Lung microvascular endothelial cell (primary cell): ENCODE measurements around the gene SAMD3. TPM values are rescaled to one million over a fixed set of nuclear protein-coding genes. Genes with fewer than 3 reads are reported as not detected.
"Not testable (repeated sequence)": the region's sequence is repeated elsewhere in the genome, so short reads cannot be mapped to it uniquely, and the experiment has no call there.

Source experiments
- DNase-seq, 2 donors: peaks; one replicate each; pipeline versions ENCODE4 v3.0.0 to v3.0.0-alpha.2; 2010; ENCODE audit warnings: low read depth in 2 of 2
- total RNA-seq: library from RNA; depleted of rRNA; stranded (reverse); fragments of >200 nt; gene quantifications from 2 replicates; pipeline ENCODE4 v1.2.1, GENCODE V29; 2014

The SAMD3 gene
- total RNA-seq, 1 donor from 2014 or later = not detected

DNA sequence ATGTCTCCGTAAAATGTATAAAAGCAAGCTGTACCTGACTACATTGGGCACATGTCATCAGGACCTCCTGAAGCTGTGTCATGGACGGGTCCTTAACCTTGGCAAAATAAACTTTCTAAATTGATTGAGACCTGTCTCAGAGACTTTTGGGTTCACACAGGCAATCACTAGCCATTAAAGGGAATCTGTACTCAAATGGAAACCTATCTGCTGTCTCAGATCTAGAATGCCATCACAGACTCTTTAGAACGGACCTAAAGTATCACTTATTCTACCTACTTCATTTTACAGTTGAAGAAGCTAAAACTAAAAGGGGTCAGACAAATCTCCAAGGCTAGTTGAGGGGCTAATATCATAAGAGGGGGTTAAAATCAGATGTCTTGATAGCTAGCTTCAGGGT is 11.1 kb downstream of the SAMD3 start:
- DNase-seq = no peak

GRCh38 chr6:130207979-130208649 is 14.6 kb downstream of the SAMD3 start:
- DNase-seq = no peak

DNA sequence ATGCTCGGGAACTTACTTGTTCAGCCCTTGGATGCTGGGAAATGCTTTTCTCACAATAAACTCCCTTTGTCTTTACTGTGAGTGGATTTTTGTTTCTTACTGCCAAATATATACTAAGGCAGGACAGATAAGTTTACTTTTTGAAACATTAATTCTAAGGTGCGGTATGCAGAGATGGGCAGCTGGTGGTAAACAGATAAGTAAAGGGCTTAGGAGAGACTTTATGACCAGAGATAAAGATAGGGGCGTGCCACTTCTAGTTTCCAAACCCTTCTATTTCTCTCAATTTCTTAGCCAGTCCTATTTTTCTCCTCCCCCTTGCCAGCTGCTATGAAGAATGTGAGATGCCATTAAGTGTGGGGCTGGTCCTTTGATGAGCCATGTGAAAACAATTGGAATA is 16.3 kb downstream of the SAMD3 start:
- no peak for DNase-seq

DNA sequence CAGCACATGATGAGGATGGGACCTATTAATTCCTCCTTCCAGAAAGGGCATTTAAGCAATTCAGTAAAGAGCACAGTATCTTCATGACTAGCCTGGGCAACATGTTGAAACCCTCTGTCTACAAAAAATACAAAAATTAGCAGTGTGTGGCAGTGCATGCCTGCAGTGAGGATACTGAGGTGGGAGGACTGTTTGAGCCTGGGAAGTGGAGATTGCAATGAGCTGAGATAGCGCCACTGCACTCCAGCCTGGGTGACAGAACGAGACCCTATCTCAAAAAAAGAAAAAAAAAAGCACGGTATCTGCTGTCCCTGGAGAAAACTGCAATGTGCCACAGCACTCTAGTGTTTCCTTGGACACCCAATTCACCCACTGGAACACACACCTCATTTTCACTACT is 18.4 kb downstream of the SAMD3 start:
- DNase-seq = no peak

DNA sequence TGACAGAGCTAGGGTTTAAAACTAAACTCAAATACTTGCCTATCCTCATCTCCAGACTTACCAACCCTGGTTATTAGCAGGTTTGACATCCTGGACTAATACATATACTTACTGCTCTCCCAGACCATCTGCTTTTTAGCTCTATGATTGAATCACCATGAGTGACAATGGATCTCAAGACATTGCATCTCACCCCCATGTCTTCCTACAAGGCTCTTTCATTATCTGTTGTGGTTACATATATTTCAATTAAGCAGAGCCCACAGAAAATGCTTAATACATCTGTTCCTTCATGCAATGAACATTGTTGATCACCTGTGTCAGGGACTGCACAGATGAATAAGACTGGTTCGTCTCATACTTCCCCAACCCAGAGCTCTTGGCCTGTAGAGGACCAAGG is 19.4 kb downstream of the SAMD3 start:
- DNase-seq = no peak

GRCh38 chr6:130202782-130203181 is 20.0 kb downstream of the SAMD3 start:
- no peak for DNase-seq

- no peak for DNase-seq
Measured at GRCh38 chr6:130200020-130200419, 22.7 kb downstream of the SAMD3 start.

GRCh38 chr6:130198483-130199035 is 24.2 kb downstream of the SAMD3 start:
- no peak for DNase-seq

DNA sequence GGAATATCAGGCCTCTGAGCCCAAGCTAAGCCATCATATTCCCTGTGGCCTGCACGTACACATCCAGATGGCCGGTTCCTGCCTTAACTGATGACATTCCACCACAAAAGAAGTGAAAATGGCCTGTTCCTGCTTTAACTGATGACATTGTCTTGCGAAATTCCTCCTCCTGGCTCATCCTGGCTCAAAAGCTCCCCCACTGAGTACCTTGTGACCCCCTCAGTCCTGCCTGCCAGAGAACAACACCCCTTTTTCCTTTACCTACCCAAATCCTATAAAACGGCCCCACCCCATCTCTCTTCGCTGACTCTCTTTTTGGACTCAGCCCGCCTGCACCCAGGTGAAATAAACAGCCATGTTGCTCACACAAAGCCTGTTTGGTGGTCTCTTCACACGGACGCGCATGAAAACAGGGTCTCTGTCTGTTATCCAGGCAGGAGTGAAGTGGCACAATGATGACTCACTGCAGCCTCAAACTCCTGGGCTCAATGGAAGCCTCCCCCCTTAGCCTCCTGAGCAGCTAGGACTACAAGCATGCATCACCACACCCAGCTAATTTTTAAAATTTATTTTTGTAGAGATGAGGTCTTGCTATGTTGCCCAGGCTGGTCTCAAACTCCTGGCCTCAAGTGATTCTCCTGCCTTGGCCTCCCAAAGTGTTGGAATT is 24.8 kb downstream of the SAMD3 start:
- not testable (repeated sequence) for DNase-seq

DNA sequence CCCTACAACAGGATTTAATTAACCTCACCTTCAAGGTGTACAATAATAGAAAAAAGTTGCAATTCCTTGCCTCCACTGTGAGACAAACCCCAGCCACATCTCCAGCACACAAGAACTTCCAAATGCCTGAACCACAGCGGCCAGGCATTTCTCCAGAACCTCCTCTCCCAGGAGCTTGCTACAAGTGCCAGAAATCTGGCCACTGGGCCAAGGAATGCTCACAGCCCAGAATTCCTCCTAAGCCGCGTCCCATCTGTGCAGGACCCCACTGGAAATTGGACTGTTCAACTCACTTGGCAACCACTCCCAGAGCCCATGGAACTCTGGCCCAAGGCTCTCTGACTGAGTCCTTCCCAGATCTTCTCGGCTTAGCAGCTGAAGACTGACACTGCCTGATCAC is 28.3 kb downstream of the SAMD3 start:
- not testable (repeated sequence) for DNase-seq

- no peak for DNase-seq
Measured at GRCh38 chr6:130190701-130191690, 31.8 kb downstream of the SAMD3 start.

DNA sequence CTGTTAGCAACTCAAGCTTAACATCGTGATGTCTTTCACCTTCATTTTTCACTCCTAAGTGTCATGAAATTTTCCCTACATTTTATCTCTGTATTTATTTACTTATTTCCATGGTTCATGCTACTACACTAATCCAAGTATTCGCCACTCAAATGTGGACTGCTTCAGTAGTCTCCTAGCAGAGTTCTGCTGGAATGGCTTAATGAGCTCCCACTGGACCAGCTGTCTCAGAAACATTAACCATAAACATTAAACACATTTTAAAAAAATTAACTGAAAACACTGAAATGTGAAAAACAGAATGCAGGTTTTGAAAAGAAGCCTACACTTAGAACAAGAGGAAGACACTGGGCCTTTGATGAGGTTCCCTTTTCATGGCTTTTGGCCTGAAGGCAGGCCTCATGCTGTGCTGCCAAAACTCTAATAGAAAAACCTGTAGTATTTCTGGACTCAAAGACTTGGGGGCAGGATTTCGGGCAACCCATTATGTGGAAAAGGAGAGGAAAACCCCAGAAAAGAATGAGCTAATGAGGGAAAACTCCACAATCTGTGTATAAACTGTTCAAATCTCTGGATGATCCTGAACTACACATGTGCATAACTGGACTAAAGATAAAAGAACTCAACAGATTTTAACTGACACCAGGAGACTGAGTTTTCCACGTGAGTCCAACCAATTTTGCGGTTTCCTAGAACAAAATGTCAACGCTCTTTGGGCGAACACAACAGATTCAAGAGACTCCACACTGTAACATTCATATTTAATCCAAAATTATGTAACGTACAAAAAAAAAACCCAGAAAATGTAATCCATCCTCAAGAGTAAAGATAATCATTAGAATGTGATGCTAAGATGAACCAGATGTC is 33.0 kb downstream of the SAMD3 start:
- no peak for DNase-seq

DNA sequence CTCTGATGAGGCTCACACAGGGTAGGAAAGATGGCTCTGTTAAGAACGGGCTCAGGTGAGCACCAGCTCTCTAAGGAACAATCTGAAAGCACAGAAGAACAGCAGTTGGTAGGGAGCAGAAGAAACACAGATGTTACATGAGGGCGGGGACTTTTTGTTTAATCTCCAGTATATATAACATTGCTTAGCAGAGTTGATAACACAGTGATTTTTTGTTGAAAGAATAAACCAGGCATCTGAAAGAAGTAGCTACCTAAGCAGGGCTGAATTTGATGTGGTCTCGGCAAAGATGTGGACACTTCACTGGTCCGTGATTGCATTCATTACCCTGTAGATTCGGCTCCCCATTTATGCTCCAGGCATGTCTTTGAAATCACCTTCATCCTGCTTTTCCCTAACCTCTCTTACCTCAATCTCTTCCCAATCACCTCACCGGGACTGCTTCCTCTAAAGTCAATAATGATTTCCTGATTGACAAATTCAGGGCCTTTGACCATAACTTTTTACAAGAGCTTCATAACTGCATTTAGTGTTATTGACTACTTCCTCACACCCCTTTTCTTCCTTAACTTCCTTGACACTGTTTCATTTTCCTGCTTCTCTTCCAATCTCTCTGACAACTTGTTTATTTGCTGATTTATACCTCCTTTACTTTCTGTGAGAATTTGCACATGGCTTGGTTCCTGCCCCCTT is 34.4 kb downstream of the SAMD3 start:
- DNase-seq = no peak

- DNase-seq = no peak
Measured at GRCh38 chr6:130187335-130188206, 35.2 kb downstream of the SAMD3 start.

GRCh38 chr6:130185658-130186057 is 37.1 kb downstream of the SAMD3 start:
- no peak for DNase-seq

DNA sequence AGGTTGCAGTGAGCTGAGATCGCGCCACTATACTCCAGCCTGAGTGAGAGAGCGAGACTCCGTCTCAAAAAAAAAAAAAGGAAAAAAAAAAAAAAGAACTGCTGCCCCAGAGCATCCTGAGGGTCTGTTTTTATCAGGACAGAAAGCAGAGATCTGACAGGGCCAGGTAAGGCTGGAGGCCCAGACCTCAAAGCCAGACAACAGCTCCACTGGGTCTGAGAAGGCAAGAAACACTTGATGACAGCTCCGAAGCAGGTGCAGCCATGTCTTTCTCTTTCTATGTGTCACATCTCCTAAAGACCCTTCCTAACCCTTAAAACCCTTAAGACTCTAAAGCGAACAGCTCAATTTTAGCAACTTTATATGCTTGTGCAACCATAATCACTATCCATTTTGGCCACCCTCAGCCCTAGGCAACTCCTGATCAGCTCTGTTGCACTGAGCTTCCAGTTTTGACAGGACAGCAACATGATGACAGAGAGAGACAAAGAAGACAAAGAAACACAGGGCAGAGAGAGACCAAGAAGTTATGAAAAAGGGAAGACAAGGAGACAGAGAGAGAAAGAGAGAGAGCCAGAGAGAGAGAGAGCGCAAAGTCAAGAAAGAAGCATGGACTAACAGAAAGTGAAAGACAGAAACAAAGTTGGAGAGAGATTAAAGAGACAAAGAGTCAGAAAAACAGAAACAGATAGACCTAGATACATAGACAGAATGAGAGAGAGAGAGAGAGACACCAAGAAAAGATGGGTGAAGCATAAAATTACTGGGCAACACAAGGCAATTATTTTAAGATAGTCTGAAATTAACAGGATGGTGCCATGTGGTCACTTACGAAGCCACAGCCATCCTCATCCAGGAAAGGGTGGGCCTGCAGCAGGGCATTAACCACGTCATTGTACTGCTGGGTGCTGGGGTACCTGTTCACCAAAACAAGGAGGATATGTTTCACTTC is 39.2 kb downstream of the SAMD3 start:
- DNase-seq = no peak

- DNase-seq = no peak
Measured at GRCh38 chr6:130182466-130182865, 40.3 kb downstream of the SAMD3 start.

DNA sequence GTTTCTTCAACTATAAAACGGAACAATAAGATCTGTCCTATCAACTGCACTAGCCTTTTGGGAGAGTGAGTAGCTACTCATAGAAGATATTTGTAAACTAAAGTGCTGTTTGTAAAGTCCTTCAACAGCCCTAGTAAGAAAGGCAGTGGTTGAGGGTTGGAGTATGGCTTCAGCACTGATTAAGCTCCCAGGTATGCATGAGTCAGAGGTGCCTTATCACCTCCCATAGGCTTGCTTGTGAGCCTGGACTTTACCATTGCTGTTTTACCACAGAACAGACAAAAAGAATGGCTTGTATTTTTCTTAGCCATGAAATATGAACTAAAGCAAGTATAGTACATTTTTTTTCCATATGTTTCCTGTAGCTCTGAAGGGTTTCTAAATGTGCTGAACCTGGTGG is 44.1 kb downstream of the SAMD3 start:
- peak in 1 of 2 donors; percentile 29 for DNase-seq
